ENCODE results near the gene CNTN5. TPM values are rescaled to one million over a fixed set of nuclear protein-coding genes. Genes with fewer than 3 reads are reported as not detected.

Gene CNTN5
- total RNA-seq, 1 donor from 2014 or later: not detected

DNA sequence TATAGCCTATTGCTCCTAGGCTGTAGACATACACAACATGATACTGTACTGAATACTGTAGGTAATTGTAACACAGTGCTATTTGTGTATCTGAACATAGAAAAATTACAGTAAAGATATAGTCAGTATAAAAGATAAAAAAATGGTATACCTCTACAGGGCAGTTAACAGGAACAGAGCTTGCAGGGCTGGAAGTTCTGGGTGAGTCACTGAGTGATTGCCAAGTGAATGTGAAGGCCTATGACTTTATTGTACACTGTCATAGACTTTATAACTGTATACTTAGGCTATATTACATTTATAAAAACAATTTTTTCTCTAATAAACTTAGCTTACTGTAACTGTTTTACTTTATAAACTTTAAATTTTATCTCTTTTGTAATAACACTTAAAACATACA lies 1334.0 kb downstream of the CNTN5 start:
- DNase-seq (ENCODE audit: low spot score): no peak
- Mint-ChIP-seq H3K9me3 (ENCODE audit: low read depth) (no peaks in the 10 kb centered on the region), H3K4me3 (ENCODE audit: unreplicated experiment) (no peak overlapping the region), H3K27ac (ENCODE audit: unreplicated experiment) (no peak overlapping the region), H3K4me1 (ENCODE audit: low read depth) (no peaks in the 10 kb centered on the region), H3K36me3 (ENCODE audit: low read depth) (no peaks in the 10 kb centered on the region), H3K27me3 (ENCODE audit: low read depth) (peaks cover 8% of the 10 kb centered on the region)
- TF ChIP-seq, protein P1, sequence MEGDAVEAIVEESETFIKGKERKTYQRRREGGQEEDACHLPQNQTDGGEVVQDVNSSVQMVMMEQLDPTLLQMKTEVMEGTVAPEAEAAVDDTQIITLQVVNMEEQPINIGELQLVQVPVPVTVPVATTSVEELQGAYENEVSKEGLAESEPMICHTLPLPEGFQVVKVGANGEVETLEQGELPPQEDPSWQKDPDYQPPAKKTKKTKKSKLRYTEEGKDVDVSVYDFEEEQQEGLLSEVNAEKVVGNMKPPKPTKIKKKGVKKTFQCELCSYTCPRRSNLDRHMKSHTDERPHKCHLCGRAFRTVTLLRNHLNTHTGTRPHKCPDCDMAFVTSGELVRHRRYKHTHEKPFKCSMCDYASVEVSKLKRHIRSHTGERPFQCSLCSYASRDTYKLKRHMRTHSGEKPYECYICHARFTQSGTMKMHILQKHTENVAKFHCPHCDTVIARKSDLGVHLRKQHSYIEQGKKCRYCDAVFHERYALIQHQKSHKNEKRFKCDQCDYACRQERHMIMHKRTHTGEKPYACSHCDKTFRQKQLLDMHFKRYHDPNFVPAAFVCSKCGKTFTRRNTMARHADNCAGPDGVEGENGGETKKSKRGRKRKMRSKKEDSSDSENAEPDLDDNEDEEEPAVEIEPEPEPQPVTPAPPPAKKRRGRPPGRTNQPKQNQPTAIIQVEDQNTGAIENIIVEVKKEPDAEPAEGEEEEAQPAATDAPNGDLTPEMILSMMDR (IDR thresholded peaks at IDR 0.05): no peak

DNA sequence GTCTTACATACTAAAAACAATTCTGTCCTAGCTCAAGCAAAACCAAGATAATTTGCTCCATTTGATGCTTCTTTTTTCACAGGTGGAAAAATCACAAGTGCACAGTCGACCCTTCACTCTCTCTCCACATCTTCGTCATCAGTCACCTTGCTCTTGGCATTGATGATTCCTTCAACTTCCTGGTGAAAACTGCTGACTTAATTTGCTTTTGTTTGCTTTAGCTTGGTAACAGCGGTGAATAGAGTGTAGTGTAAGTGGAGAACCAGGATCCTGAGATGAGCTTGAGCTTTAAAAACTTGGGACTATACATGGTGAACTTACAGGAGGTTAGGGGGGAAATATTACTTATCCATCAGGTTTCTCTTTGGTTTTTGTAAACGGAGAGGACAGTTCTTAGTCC lies 1335.3 kb downstream of the CNTN5 start:
- Mint-ChIP-seq H3K4me3 (ENCODE audit: unreplicated experiment) (no peak overlapping the region), H3K27me3 (ENCODE audit: low read depth) (peaks cover 2% of the 10 kb centered on the region), H3K27ac (ENCODE audit: unreplicated experiment) (no peak overlapping the region), H3K9me3 (ENCODE audit: low read depth) (peaks cover 3% of the 10 kb centered on the region), H3K4me1 (ENCODE audit: low read depth) (no peaks in the 10 kb centered on the region), H3K36me3 (ENCODE audit: low read depth) (no peaks in the 10 kb centered on the region)
- no peak for DNase-seq (ENCODE audit: low spot score)
- TF ChIP-seq, protein P1 (IDR thresholded peaks at IDR 0.05): no peak

DNA sequence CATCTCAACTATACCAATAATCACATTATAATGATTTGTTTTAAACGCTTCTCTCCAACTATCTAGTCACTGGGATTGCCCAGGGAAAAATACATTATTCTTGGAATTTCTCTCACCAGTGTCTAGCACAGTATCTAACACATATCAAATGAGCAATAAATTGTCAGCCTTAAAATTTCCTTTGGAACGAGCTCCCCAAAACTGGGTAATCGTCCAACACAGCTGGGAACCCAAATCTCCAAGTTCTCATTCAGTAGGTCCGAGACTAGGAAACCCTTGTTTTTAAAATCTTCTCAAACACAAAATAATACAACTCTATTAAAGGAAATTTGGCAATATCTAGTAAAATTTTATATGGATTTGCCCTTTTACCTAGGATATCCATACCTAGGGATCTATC lies 1338.5 kb downstream of the CNTN5 start:
- H3K9me3 Mint-ChIP-seq (ENCODE audit: low read depth): peaks cover 14% of the 10 kb centered on the region
- no peak overlapping the region for H3K27ac Mint-ChIP-seq (ENCODE audit: unreplicated experiment)

DNA sequence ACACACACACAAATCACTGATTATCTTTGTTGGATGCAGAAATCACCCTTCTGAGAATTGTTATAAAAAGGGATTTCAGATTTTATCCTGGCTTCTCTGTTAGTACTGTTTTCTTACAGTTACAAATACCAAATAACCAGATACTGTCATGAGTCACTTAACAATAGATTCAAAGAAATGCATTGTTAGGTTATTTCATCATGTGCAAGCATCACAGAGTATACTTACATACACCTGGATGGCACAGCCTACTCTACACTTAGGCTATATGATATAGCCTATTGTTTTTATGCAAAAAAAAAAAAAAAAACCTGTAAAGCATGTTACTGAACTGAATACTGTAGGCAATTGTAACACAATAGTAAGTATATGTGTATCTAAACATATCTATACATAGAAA lies 1347.1 kb downstream of the CNTN5 start:
- H3K9me3 Mint-ChIP-seq (ENCODE audit: low read depth): peaks cover 20% of the 10 kb centered on the region
- no peak overlapping the region for H3K4me3 Mint-ChIP-seq (ENCODE audit: unreplicated experiment)
- H3K27ac Mint-ChIP-seq (ENCODE audit: unreplicated experiment): no peak overlapping the region
- DNase-seq (ENCODE audit: low spot score): no peak
- H3K27me3 Mint-ChIP-seq (ENCODE audit: low read depth): peaks cover 1% of the 10 kb centered on the region
- TF ChIP-seq, protein P1 (IDR thresholded peaks at IDR 0.05): no peak
- H3K36me3 Mint-ChIP-seq (ENCODE audit: low read depth): no peaks in the 10 kb centered on the region
- no peaks in the 10 kb centered on the region for H3K4me1 Mint-ChIP-seq (ENCODE audit: low read depth)

More for the DNA sequence above, 1338.5 kb downstream of the CNTN5 start:
- no peaks in the 10 kb centered on the region for H3K36me3 Mint-ChIP-seq (ENCODE audit: low read depth)
- H3K4me1 Mint-ChIP-seq (ENCODE audit: low read depth): no peaks in the 10 kb centered on the region
- TF ChIP-seq, protein P1 (IDR thresholded peaks at IDR 0.05): no peak
- H3K4me3 Mint-ChIP-seq (ENCODE audit: unreplicated experiment): no peak overlapping the region
- H3K27me3 Mint-ChIP-seq (ENCODE audit: low read depth): peaks cover 3% of the 10 kb centered on the region
- DNase-seq (ENCODE audit: low spot score): no peak

DNA sequence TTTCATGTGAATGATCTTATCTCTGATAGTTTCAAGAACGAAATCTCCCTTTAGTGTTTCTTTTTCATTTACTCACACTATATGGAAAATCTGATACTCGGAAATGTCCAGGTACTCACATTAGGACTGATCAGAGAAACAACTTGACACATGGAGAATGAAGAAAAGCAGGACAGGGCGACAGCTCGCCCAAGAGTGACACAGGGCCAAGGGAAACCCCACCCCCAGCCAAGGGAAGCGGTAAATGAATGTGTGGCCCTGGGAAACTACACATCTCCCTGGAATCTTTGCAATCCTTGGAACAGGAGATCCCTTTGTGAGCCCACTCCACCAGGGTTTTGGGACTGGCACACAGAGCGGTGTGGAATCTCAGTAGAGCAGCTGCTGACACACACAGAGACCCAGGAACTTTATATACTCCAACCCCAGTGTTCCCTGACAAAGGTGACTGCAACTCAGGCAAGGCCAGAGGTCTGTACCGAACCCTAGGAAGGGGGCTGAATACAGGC lies 1362.7 kb downstream of the CNTN5 start:
- H3K9me3 Mint-ChIP-seq (ENCODE audit: low read depth): peaks cover 20% of the 10 kb centered on the region
- H3K27ac Mint-ChIP-seq (ENCODE audit: unreplicated experiment): no peak overlapping the region
- no peaks in the 10 kb centered on the region for H3K4me1 Mint-ChIP-seq (ENCODE audit: low read depth)
- no peak for DNase-seq (ENCODE audit: low spot score)
- H3K36me3 Mint-ChIP-seq (ENCODE audit: low read depth): no peaks in the 10 kb centered on the region
- no peak overlapping the region for H3K4me3 Mint-ChIP-seq (ENCODE audit: unreplicated experiment)
- TF ChIP-seq, protein P1 (IDR thresholded peaks at IDR 0.05): no peak
- peaks cover 16% of the 10 kb centered on the region for H3K27me3 Mint-ChIP-seq (ENCODE audit: low read depth)

Data from chondrocyte (in vitro differentiated cells).